Stimulated activated CD4-positive, alpha-beta T cell treated with anti-CD3 and anti-CD28 coated beads, Interleukin-4, amount 100 ng/mL, for 1 hour (primary cell): Measurements from ENCODE around the gene STK11IP.

Experiments used
- DNase-seq: peaks from one replicate; pipeline ENCODE4 v3.0.0-alpha.2; 2020

Gene STK11IP

GRCh38 chr2:219618733-219619122, 21.1 kb downstream of the STK11IP start:
- no peak for DNase-seq

GRCh38 chr2:219619235-219619634, 21.6 kb downstream of the STK11IP start:
- no peak for DNase-seq

DNA sequence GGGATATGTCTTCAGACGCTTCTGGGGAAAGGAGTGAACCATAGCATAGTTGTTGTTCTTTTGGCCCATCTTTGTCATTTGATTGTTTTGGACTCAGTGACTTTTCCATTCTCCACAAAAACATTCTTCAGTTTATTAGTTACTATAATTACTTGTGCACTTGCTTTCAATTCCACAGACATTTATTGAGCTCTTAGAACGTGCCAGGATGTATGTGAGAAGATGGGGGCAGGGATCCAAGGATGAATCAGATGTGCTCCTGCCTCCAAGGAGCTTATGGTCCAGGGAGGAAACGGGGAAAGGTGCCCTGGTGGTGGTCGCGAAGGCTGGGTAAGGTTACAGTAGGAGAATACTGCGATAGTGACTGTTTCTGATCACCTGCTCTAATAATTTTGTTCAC, 22.9 kb downstream of the STK11IP start:
- DNase-seq: no peak

- DNase-seq: no peak
Observed at GRCh38 chr2:219621935-219622334, 24.3 kb downstream of the STK11IP start.

- no peak for DNase-seq
Observed at GRCh38 chr2:219622472-219622871, 24.8 kb downstream of the STK11IP start.

DNA sequence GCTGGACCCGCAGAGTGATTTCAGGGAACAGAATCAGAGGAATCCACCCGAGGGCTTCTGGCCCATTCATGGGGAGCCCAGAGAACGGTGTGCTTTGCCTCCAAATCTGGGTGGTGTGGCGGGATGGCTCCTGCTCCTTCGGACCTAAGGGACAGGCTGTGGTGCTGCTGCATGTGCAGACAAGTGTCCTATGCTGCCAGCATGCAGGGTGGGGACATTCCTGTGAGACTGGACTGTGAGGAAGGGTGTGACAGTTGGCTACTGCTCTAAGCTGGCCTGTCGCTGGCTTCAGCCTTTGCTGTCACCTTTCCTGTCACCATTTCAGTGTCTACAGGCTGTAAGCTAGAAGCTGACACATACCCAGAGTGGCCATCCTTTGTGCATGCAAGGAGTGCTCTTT, 26.9 kb downstream of the STK11IP start:
- DNase-seq: no peak

DNA sequence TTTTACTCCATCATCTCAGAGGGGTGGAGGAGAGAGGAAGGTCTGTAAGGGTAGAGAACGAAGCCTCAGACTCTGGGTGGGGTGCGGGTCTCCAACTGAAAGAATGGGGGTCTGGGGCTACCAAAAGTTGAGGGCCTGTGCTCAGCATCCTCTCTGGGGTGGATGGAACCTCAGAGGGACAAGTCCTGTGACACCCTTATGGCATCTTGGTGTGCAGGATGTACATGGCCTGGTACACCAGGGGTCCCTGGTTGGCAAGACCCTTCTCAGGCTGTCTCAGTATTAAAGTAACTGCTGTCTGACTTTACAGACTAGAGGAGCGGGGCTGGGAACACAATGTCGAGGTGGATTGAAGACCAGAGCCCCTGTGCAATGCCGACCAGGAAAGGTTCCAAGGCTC, 27.5 kb downstream of the STK11IP start:
- DNase-seq: no peak

DNA sequence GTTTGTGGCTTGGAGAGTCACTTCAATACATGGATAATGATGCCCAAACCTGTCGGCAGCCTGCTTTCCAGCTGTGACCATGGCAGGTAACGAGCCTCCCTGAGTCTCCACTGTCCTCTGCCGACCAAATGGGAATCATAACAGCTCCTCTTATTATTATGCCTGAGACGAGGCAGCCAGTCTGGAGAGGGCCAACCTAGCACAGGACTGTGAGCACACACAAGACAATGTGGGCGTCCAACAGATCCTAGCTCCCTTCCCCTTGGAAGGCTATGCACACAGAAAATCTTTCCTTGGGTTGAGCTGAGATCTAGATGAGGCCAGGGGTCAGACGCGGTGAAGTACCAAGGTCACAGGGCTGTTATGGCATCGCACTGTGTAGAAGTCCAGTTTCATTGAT, 28.9 kb downstream of the STK11IP start:
- no peak for DNase-seq

DNA sequence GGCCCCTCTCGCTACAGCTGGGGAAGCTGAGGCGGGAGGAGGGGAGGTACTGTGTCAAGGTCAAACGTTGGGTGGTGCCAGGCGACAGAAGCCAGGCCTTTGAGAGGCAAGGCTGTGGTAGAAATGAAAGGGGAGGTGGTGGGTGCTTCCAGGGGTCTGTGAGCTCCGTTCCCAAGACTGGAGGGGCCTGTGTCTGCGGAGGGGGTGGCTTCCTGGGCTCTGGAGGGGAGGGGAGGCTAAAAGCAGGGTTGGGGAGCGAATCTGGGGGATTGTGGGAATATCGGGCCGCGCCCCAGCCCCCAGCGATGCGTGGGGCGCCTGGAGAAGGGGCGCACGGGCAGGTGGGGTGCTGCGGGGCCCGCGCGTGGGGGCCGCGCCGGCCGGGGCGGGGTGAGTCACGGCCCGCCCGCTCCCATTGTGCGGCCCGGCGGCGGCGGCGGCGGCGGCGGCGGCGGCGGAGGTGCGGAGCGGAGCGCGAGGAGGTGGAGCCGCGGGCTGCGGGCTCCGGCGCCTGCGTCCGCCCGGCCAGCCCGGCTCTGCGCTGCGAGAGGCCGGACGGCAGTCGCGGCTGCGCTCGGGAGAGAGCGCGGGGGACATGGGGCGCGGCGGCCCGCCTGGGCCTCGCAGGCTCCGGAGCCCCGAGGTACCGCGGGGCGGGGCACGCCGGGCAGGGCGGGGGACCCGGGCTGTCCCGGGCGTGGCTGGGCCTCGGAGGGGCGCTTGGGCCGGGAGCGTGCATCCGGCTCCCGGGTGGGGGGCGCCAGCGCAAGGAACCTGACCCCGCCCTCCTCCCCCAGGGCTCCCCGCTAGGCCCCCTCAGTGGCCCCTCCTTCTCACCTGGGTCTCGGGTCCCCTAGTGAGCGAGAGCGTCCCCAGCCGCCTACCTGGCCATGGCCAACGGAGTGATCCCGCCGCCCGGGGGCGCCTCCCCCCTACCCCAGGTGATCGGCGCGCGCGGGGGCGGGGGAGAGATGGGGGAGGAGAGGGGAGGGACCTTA, 29.7 kb downstream of the STK11IP start, which contains the start of gene SLC4A3:
Gene SLC4A3, plus strand, starts transcription at position 528 of the 998 bp plus-strand sequence. Its CDS starts 363 bp downstream, at position 891.
- DNase-seq: no peak

GRCh38 chr2:219628235-219628985, 30.8 kb downstream of the STK11IP start:
- no peak for DNase-seq

DNA sequence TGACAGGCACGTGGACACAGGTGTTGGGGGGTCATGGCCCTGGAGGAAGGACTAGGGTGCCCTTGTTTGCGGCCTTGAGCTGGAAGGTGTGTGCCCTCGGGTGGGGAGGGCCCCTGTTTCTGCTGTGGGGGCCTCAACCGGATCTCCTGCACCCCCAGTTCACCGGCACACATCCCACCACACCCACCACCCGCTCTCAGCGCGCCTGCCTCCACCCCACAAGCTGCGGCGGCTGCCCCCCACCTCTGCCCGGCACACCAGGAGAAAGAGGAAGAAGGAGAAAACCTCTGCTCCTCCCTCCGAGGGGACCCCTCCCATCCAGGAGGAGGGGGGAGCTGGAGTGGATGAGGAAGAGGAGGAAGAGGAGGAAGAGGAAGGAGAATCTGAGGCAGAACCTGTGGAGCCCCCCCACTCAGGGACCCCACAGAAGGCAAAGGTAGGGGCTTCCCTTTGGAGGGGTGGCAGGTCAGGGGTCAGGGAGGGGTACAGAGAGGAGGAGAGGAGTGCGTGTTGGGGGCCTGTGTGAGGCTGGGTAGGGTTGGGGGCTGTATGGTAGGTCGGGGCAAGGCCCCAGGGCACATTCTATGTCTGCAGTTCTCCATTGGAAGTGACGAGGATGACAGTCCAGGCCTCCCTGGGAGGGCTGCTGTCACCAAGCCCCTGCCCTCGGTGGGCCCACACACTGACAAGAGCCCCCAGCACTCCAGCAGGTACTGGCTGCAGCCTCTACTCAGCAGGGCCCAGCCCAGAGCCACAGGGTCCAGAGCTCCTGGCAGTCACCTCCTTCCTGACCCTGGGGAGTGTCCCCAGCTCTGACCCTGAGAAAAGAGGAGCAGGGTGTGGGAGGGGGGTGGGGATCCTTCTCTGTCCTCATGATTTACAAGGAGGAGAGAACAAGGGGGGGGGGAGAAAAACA, 31.6 kb downstream of the STK11IP start:
- DNase-seq: no peak

DNA sequence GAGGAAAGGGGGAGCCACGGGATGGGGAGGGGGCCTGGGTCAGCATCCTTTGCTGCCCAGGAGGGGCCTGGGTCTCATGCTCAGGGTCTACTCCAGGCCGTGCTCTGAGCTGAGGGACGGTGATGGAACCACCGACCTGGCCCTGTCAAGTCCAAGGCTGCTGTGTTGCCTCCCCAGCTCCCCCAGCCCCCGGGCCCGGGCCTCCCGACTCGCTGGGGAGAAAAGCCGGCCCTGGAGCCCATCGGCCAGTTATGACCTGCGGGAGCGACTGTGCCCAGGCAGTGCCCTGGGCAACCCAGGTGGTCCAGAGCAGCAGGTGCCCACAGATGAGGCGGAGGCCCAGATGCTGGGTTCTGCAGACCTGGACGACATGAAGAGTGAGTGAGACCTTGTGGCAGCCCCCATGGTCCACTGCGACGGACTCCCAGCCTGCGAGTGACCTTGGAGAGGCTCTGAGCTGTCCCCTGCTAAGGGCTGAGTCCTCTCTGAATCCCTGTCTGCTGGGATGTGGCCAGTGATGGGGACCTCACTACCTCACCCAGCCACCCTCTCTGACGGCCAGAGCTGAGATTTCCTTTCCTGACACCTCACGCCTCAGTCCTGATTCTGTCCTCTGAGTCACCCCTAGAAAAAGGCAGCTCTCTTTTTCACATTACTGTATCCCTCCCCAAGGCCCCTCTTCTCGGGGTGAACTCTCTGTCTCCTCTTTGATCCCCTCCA, 32.5 kb downstream of the STK11IP start:
- DNase-seq: no peak

GRCh38 chr2:219630770-219631405, 33.2 kb downstream of the STK11IP start:
- no peak for DNase-seq

- no peak for DNase-seq
Observed at GRCh38 chr2:219631406-219631891, 33.8 kb downstream of the STK11IP start.

DNA sequence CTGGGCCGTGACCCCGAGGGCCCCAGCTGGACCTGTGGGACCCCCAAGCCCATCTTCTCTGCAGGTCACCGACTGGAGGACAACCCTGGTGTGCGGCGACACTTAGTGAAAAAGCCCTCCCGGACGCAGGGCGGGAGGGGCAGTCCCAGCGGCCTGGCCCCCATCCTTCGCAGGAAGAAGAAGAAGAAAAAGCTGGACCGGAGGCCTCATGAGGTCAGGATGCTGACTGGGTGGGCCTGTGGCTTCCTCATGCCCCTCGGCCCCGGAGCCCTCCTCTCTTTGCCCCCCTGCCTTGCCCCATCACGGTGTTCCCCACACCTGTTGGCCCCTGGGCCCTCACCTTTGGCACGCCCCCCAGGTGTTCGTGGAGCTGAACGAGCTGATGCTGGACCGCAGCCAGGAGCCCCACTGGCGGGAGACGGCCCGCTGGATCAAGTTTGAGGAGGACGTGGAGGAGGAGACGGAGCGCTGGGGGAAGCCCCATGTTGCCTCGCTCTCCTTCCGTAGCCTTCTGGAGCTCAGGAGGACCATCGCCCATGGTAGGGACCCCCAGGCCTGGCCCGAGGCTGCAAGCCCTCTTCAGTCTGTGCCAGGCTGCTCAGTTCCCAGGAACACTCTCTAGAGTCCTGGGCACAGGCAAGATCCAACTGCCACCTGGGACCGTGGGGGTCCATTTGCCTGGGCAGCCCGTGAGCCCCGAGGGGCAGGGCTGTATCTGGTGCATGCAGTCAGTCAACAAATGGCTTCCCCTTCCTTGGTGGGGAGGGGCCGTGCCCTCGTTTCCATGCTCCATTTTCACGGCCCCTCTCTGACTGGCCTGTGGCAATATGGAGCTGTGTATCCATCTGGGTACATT, 34.5 kb downstream of the STK11IP start:
- DNase-seq: no peak

- DNase-seq: no peak
Observed at GRCh38 chr2:219632760-219633105, 35.1 kb downstream of the STK11IP start.

GRCh38 chr2:219633276-219634065, 35.8 kb downstream of the STK11IP start:
- DNase-seq: no peak

GRCh38 chr2:219634171-219634940, 36.7 kb downstream of the STK11IP start:
- DNase-seq: no peak
